ENCODE results near the gene SNX9.

- TF ChIP-seq CTCF (IDR thresholded peaks at IDR 0.05; ENCODE audit: insufficient read depth, low read depth, low read length) (no peak), EZH2 (IDR thresholded peaks at IDR 0.05; ENCODE audit: insufficient read depth, low read length) (no peak)
Observed at GRCh38 chr6:157860505-157860991, 37.5 kb downstream of the SNX9 start.
